A549 (cell line): ENCODE measurements around the gene ANO6.

Experiments used
- CTCF ChIP-seq: fragments of >200 bp; sonication (Bioruptor Twin); formaldehyde crosslinking; IDR thresholded peaks from 3 replicates; pipeline ENCODE4 v1.5.1; 2016
- MAFK ChIP-seq: fragments of 450-650 bp; IDR thresholded peaks from 2 replicates; pipeline ENCODE4 v1.6.1; 2014; ENCODE audit not compliant: partially characterized antibody
- SMC3 ChIP-seq: fragments of >200 bp; sonication (Bioruptor Twin); formaldehyde crosslinking; IDR thresholded peaks from 3 replicates; pipeline ENCODE4 v1.6.1; 2018; ENCODE audit warnings: inconsistent platforms

- TF ChIP-seq SMC3 (no peak), CTCF (no peak), MAFK (no peak)
These were observed 126.3 kb downstream of the ANO6 start for GRCh38 chr12:45342171-45342570.
